ENCODE results near the gene TBC1D9.

GRCh38 chr4:140704392-140704960, 51.7 kb downstream of the TBC1D9 start:
- TF ChIP-seq CTCF (optimal IDR thresholded peaks at IDR 0.05 in 1 of 3, IDR thresholded peaks at IDR 0.05 in 1 of 3, conservative IDR thresholded peaks at IDR 0.05 in 1 of 3; ENCODE audit: extremely low read depth in 1 of 3, insufficient read depth in 2 of 3, low read length in 3 of 3) (no peak), EZH2 (IDR thresholded peaks at IDR 0.05; ENCODE audit: low read length) (no peak)
